ENCODE measurements around the gene RAPGEFL1.
A peak's percentile ranks its signal among the peaks of the same experiment; 100 is the strongest.
"Not testable (repeated sequence)": the region's sequence is repeated elsewhere in the genome, so short reads cannot be mapped to it uniquely, and the experiment has no call there.

RAPGEFL1 gene

GRCh38 chr17:40213914-40214313, 36.6 kb downstream of the RAPGEFL1 start:
- not testable (repeated sequence) for DNase-seq

- no peak for DNase-seq
Measured at GRCh38 chr17:40218006-40218739, 40.9 kb downstream of the RAPGEFL1 start.

DNA sequence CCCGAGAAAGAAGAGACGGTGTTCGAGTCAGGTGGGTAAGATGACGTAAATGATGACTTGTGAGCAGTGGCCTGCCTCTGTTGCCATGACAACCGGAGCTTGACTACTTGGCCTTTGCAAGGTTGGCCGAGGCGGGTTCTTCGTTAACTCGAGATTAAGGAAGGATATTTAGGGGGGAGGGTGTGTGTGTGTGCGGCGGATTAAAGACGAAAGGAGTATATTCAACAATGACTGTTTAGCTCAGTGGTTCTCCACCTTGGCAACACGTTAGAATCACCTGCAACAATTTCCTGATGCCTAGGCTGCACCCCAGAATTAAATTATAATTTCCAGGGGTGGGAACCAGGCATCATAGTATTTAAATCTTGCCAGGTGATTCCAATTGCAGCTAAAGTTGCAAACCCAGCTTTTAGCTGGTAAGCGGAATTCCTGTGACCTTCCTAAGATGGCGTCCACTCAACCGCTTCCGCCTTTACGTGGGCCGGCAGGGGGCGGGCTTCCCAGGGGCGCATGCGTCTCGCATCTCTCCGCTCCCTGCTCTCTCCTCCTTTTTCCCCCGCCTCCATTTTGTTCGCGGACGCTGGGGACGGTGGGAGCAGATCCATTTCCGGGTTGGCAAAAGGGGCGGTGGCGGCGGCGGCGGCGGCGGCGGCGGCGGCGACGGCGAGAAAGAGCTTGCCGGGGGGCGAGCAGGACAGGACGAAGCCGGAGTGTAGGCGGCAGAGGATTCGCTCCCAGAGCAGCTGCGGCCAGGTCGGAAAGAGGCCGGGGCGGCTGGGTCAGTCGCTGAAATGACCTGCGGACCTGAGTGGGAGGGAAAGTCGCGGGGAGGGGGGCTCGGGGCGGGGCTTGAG, 41.7 kb downstream of the RAPGEFL1 start, which contains the start of gene WIPF2:
Gene WIPF2 (plus strand): TSS at position 565 of the 854 bp plus-strand sequence. CDS start 37,156 bp downstream, outside the sequence.
- peak; percentile 96 for DNase-seq

DNA sequence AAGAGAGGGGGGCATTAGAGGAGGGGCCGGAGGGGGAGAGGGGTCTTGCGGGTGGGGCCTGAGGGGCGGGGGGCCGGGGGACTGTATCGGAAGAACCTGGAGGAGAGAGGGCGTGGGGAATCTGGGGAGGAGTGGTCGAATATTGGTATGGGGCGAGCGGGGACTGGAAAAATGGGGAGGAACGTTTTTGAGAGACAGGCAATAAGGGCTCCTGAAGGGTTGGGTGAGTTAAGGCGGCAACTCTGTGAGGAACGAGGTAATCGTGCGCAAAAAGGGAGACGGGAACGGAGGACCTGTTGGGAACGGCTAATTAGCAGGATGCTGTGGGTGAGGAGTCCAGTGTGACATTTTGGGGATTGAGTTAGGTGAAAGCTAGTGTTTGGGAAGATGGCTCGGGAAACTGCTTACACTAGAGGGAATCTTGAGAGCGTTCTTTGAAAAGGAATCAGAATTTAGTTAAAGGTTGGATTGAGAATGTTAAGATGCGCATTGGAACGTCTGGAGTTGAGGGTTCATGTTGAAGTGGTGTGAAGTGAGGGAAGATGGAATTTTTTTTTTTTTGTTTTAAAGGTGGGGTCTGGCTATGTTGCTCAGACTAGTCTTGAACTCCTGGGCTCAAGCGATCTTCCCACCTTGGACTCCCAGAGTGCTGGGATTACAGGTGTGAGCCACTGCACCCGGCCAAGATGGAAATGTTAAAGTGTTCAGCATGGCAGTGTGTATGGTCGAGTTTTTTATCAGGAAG, 42.5 kb downstream of the RAPGEFL1 start:
- no peak for DNase-seq

- no peak for DNase-seq
Measured at GRCh38 chr17:40224718-40225550, 47.7 kb downstream of the RAPGEFL1 start.

DNA sequence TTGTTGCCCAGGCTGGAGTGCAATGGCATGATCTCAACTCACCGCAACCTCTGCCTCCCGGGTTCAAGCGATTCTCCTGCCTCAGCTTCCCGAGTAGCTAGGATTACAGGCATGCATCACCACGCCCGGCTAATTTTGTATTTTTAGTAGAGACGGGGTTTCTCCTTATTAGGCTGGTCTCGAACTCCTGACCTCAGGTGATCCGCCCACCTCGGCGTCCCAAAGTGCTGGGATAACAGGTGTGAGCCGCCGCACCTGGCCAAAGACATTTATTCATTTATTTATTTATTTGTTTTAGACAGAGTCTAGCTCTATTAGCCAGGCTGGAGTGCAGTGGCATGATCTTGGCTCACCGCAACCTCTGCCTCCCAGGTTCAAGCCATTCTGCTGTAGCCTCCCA, 51.9 kb downstream of the RAPGEFL1 start:
- not testable (repeated sequence) for DNase-seq

DNA sequence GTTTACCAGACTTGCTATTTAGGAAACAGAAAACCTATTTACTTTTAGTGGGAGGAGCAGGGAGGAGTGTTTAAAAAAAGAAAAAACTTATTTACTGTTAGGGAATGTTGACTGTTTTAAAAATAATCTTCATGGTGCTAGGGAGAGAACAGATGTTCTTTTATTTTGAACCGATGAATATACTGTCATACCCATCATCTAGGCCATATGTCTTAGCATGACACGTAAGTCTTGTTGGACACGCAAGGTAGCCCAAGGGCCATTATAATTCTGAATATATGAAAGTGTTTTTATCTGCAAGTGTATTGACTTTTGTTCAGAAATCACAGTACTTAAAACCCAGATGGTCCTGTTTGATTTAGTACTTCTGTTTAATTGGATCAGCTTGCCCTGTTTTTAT, 53.4 kb downstream of the RAPGEFL1 start:
- no peak for DNase-seq

GRCh38 chr17:40231928-40232327, 54.7 kb downstream of the RAPGEFL1 start:
- DNase-seq: not testable (repeated sequence)

DNA sequence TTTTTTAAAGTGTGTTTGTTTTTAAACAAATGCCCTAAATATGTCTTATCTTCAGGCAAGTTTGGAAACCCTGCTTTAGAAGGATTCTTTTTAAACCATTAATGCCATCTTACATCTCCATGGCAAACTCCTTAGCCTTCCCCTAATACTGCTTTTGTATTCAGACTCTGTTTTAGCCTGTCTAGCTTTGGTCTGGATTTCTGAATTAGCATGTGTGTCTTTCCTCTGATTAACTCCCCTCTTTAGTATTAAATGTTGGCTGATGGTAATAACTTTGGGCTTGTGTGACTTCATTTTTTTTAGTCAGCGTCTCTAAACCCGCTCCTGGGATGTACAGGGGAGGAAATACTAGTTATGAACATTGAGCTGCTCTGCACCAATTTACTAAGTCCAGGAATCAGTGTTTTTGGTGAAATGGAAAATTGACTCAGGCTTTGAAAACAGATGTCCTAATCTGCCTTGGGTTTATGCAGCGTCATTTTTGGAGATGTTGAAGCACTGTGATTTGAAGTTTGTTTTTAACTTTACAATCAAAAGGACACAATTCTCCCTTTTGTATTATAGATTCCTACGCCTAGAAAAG, 64.1 kb downstream of the RAPGEFL1 start:
- no peak for DNase-seq

GRCh38 chr17:40242774-40243173, 65.5 kb downstream of the RAPGEFL1 start:
- DNase-seq: no peak

DNA sequence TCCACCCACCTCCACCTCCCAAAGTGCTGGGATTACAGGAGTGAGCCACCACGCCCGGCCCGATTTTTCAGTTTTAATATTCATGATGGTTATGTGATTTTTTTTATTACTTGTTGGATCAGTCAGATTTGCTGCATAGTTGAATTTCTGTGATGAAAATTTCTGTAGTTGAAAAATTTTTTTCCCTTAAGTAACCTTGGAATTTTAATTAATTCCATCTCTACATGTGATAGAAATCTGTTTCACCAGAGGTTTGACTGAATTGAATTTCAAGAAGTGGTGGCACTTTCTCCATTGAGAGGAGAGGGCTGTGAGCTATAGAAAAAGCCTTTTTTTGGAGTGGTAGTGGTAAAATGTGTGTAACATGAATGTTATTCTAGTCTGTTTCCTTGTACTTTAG, 66.5 kb downstream of the RAPGEFL1 start:
- DNase-seq: no peak

- no peak for DNase-seq
Measured at GRCh38 chr17:40244255-40244654, 67.0 kb downstream of the RAPGEFL1 start.
